SU-DHL-6 (cell line): Measurements from ENCODE around the gene SLC28A2.

Experiments used
- EZH2phosphoT487 ChIP-seq: fragments of 200-600 bp; sonication (generic), shearing (Covaris generic); conservative IDR thresholded peaks from 2 replicates; pipeline ENCODE4 v1.6.1; 2018; ENCODE audit warnings: mild to moderate bottlenecking, antibody characterized with exemption, low read length, moderate library complexity, mixed read lengths
- TF ChIP-seq, protein P1 (sequence below): fragments of 200-600 bp; sonication (generic); IDR thresholded peaks from one replicate; pipeline ENCODE4 v1.5.1; 2017; ENCODE audit warnings: antibody characterized with exemption, mild to moderate bottlenecking, low read length, moderate library complexity; ENCODE audit not compliant: insufficient read depth, poor library complexity, severe bottlenecking

DNA sequence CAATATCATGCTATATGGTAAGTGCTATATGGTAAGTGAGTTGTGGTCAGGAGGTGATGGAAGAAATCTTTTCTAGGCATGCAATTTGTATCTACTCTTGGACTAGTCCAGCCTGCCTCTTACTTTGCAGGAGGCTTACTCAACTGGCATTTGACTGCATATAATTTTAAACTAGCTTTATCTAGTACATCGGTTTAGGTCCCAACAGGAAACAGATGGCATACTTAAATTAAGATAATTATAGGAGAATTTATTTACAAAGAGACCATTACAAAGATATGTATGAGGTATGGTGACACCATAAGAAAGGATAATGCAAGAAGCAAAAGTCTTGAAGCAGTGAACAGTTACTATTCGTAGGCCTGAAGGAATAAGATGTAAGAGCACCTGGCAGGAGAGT, 7.8 kb downstream of the SLC28A2 start:
- TF ChIP-seq, protein P1, sequence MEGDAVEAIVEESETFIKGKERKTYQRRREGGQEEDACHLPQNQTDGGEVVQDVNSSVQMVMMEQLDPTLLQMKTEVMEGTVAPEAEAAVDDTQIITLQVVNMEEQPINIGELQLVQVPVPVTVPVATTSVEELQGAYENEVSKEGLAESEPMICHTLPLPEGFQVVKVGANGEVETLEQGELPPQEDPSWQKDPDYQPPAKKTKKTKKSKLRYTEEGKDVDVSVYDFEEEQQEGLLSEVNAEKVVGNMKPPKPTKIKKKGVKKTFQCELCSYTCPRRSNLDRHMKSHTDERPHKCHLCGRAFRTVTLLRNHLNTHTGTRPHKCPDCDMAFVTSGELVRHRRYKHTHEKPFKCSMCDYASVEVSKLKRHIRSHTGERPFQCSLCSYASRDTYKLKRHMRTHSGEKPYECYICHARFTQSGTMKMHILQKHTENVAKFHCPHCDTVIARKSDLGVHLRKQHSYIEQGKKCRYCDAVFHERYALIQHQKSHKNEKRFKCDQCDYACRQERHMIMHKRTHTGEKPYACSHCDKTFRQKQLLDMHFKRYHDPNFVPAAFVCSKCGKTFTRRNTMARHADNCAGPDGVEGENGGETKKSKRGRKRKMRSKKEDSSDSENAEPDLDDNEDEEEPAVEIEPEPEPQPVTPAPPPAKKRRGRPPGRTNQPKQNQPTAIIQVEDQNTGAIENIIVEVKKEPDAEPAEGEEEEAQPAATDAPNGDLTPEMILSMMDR: no peak
- TF ChIP-seq EZH2phosphoT487: no peak
